ENCODE measurements around the gene GPR87.

GPR87 gene

GRCh38 chr3:151312972-151313371, 3.6 kb downstream of the GPR87 start:
- H3K4me3 ChIP-seq (replicated peaks; ENCODE audit: low read depth, low read length) = no peak overlapping the region
- no peak for TF ChIP-seq CTCF (IDR thresholded peaks at IDR 0.05; ENCODE audit: low read length, missing control alignments)
- DNase-seq (ENCODE audit: low read depth) = no peak

- H3K4me3 ChIP-seq (replicated peaks; ENCODE audit: low read depth, low read length) = no peak overlapping the region
- no peak for DNase-seq (ENCODE audit: low read depth)
- no peak for TF ChIP-seq CTCF (IDR thresholded peaks at IDR 0.05; ENCODE audit: low read length, missing control alignments)
Observed at GRCh38 chr3:151309566-151309965, 7.1 kb downstream of the GPR87 start.

GRCh38 chr3:151307583-151308488, 8.8 kb downstream of the GPR87 start:
- DNase-seq (ENCODE audit: low read depth) = no peak
- no peak for TF ChIP-seq CTCF (IDR thresholded peaks at IDR 0.05; ENCODE audit: low read length, missing control alignments)
- no peak overlapping the region for H3K4me3 ChIP-seq (replicated peaks; ENCODE audit: low read depth, low read length)

GRCh38 chr3:151307131-151307530, 9.5 kb downstream of the GPR87 start:
- no peak overlapping the region for H3K4me3 ChIP-seq (replicated peaks; ENCODE audit: low read depth, low read length)
- DNase-seq (ENCODE audit: low read depth) = no peak
- TF ChIP-seq CTCF (IDR thresholded peaks at IDR 0.05; ENCODE audit: low read length, missing control alignments) = no peak

- no peak for DNase-seq (ENCODE audit: low read depth)
- no peak overlapping the region for H3K4me3 ChIP-seq (replicated peaks; ENCODE audit: low read depth, low read length)
- no peak for TF ChIP-seq CTCF (IDR thresholded peaks at IDR 0.05; ENCODE audit: low read length, missing control alignments)
Observed at GRCh38 chr3:151306168-151306810, 10.3 kb downstream of the GPR87 start.

- TF ChIP-seq CTCF (IDR thresholded peaks at IDR 0.05; ENCODE audit: low read length, missing control alignments) = no peak
- no peak overlapping the region for H3K4me3 ChIP-seq (replicated peaks; ENCODE audit: low read depth, low read length)
- no peak for DNase-seq (ENCODE audit: low read depth)
Observed at GRCh38 chr3:151305775-151306151, 10.9 kb downstream of the GPR87 start.
